ENCODE data around the gene LRRK1. TPM values are rescaled to one million over a fixed set of nuclear protein-coding genes. Genes with fewer than 3 reads are reported as not detected.

LRRK1 gene
- total RNA-seq, 6 experiments from 2014 or later = 0.93 to 3.6 (median 2.5) TPM

- no peak for DNase-seq
- WGBS (ENCODE audit: insufficient coverage, low coverage, low lambda C conversion rate, missing lambda C conversion rate) = 68% methylated on average over 13 of the region's 26 CpGs
These were observed 147.6 kb downstream of the LRRK1 start for GRCh38 chr15:101066501-101067408.

GRCh38 chr15:101067660-101068522, 148.7 kb downstream of the LRRK1 start:
- H3K27me3 ChIP-seq = no peaks in the 10 kb centered on the region
- intact Hi-C loops (cut with DNase I) = no loop called here
- WGBS (ENCODE audit: insufficient coverage, low coverage, low lambda C conversion rate, missing lambda C conversion rate) = 69% methylated on average over 7 of the region's 14 CpGs
- ATAC-seq = peak in 1 of 4 donors; percentile 21
- peak in 1 of 3 donors; percentile 46 for DNase-seq
- H3K4me1 ChIP-seq = peaks cover 0 to 10% (median 4%) of the 10 kb centered on the region in 4 donors
- TF ChIP-seq CTCF (IDR thresholded peaks at IDR 0.05) = no peak
- no peak for TF ChIP-seq POLR2A (IDR thresholded peaks at IDR 0.05)
- no peaks in the 10 kb centered on the region for H3K9me3 ChIP-seq
- no peak overlapping the region for H3K27ac ChIP-seq
- H3K36me3 ChIP-seq = no peaks in the 10 kb centered on the region
- H3K4me3 ChIP-seq = no peak overlapping the region

More at GRCh38 chr15:101066501-101067408, 147.6 kb downstream of the LRRK1 start:
- Histone ChIP-seq H3K4me1 (peaks cover 0 to 10% (median 4%) of the 10 kb centered on the region in 4 donors), H3K27ac (no peak overlapping the region), H3K9me3 (no peaks in the 10 kb centered on the region), H3K4me3 (no peak overlapping the region), H3K27me3 (no peaks in the 10 kb centered on the region), H3K36me3 (no peaks in the 10 kb centered on the region)
- peak in 1 of 4 donors; percentile 13 for ATAC-seq
- TF ChIP-seq POLR2A (IDR thresholded peaks at IDR 0.05) (no peak), CTCF (IDR thresholded peaks at IDR 0.05) (no peak)
- intact Hi-C loops (cut with DNase I) = no loop called here

- ATAC-seq (no peak), DNase-seq (peak in 1 of 3 donors; percentile 37)
- no peaks in the 10 kb centered on the region for H3K9me3 ChIP-seq
- H3K36me3 ChIP-seq = no peaks in the 10 kb centered on the region
- H3K27ac ChIP-seq = no peak overlapping the region
- WGBS (ENCODE audit: insufficient coverage, low coverage, low lambda C conversion rate, missing lambda C conversion rate) = 93% methylated on average over 3 of the region's 11 CpGs
- no peak for TF ChIP-seq POLR2A (IDR thresholded peaks at IDR 0.05)
- intact Hi-C loops (cut with DNase I) = no loop called here
- H3K27me3 ChIP-seq = no peaks in the 10 kb centered on the region
- peaks cover 0 to 10% (median 4%) of the 10 kb centered on the region in 4 donors for H3K4me1 ChIP-seq
- no peak overlapping the region for H3K4me3 ChIP-seq
These were observed 149.4 kb downstream of the LRRK1 start for GRCh38 chr15:101068523-101068960.

- WGBS (ENCODE audit: insufficient coverage, low coverage, low lambda C conversion rate, missing lambda C conversion rate) = 71% methylated on average over 6 of the region's 15 CpGs
- Histone ChIP-seq H3K27me3 (no peaks in the 10 kb centered on the region), H3K4me3 (no peak overlapping the region), H3K27ac (no peak overlapping the region), H3K4me1 (peaks cover 0 to 10% (median 4%) of the 10 kb centered on the region in 4 donors), H3K9me3 (no peaks in the 10 kb centered on the region), H3K36me3 (no peaks in the 10 kb centered on the region)
- intact Hi-C loops (cut with DNase I) = no loop called here
- no peak for TF ChIP-seq POLR2A (IDR thresholded peaks at IDR 0.05)
- no peak for TF ChIP-seq CTCF (IDR thresholded peaks at IDR 0.05)
- ATAC-seq (no peak), DNase-seq (peak in 1 of 3 donors; percentile 39)
These were observed 149.9 kb downstream of the LRRK1 start for GRCh38 chr15:101068961-101069653.
